ENCODE results near the gene LANCL1.
"Not testable (repeated sequence)": the region's sequence is repeated elsewhere in the genome, so short reads cannot be mapped to it uniquely, and the experiment has no call there.

LANCL1 gene

DNA sequence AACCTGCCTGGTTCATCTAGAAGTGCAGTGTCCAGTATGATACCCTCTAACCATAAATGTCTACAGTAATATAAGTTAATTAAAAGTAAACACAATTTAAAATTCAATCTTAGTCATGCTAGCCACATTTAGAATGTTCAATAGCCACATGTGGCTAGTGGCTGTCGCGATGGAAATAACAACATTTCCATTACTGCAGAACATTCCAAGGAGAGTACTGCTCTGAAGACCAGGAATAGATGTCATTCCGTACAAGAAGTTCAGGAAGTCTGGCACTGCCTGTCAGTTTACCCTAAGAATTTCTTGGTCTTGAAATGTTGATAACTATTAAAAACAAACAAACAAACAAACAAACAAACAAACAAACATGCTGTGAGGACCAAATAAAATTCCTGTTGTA lies 17.2 kb downstream of the LANCL1 start:
- DNase-seq (ENCODE audit: low read depth) = no peak

DNA sequence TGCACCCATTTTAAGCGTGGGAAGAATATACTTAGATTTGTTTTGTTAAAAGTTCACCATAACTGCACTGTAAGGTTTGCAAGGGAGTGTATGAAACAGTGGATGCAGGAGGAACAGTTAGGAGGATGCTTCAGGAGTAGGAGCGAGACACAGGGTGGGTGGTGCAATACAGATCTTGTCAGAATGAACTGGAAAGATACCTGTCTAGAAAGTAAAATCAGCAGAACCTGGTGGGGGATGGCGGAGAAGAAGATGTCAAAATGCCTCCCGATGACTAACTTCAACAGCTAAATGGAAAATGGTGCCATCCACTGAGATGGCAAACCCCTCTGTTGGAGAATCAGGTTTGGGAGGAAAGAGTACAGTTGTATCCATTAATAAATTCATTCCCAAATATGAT lies 18.2 kb downstream of the LANCL1 start:
- DNase-seq (ENCODE audit: low read depth) = no peak

DNA sequence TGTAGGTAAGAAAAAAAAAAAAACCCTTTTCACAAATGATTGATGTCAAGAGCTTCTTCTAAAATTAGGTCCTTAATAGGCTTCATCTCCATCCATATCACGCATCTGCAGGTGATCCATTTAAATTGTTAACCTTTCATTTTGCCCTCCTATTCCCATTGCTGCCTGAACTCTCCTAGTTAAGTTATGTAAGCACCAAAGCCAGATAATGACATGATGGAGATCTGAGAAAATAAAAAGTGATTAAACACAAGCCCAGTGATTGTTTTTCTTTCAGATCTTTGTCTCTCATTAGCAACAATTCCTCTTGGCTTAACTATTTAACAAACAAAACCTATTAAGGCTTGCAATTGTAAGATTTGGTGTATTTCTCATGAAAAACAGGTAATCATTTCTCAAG lies 20.0 kb downstream of the LANCL1 start:
- no peak for DNase-seq (ENCODE audit: low read depth)

DNA sequence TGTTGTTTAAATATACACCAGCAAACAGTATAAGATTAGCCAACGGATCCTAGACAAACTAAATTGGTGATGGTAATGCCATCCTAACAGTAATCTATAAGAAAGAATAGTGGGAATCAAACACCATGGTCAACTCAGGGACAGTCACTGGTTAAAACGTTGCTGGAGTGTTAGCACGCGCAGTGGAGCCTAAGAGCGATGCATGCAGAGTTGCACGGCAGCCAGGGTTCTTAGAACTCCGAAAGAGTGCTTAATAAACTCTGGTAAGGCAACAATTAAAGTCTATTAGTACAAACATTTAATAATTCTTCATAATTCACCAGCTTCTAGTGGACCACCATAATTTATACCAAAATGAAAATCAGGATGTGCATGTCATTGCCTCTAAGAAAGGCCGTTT lies 22.2 kb downstream of the LANCL1 start:
- no peak for DNase-seq (ENCODE audit: low read depth)

DNA sequence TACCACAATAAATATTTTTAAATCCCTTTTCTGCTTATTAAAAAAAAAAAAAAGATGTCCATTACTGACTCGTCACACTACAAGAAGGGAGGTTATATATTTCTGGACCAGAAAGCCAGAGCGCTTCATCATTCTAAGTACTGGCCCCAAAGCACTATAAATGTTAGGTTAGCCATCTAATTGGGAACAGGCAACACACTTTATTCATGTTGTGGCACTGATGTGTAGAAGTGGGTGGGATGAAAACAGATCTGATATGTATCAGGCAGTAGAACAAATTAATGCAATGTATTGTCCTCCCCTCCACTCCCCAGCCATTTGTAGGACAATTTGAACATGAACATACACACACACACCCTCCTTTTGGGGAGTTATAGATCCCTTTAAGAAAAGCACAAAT lies 24.4 kb downstream of the LANCL1 start:
- DNase-seq (ENCODE audit: low read depth) = no peak

DNA sequence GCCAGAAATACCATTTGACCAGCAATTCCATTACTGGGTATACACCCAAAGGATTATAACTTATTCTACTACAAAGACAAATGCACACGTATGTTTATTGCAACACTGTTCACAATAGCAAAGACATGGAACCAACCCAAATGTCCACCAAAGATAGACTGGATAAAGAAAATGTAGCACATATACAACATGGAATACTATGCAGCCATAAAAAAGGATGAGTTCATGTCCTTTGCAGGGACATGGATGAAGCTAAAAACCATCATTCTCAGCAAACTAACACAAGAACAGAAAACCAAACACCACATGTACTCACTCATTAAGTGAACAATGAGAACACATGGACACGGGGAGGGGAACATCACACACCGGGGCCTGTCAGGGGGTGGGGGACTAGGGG lies 25.6 kb downstream of the LANCL1 start:
- not testable (repeated sequence) for DNase-seq (ENCODE audit: low read depth)

DNA sequence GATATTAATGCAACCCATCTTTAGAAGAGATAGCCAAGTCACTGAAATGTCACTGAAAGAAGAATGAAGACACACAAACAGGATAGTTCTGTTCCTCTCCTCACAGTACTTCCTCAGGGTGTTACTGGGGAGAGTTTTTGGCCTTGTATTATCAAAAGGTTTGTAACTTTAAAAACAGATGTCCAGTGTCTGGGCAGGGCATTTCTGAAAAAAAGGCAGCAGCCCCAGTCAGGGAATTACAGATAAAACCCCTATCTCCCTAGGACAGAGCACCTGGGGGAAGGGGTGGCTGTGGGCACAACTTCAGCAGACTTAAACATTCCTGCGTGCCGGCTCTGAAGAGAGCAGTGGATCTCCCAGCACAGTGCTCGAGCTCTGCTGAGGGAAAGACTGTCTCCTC lies 30.8 kb downstream of the LANCL1 start:
- DNase-seq (ENCODE audit: low read depth) = no peak

DNA sequence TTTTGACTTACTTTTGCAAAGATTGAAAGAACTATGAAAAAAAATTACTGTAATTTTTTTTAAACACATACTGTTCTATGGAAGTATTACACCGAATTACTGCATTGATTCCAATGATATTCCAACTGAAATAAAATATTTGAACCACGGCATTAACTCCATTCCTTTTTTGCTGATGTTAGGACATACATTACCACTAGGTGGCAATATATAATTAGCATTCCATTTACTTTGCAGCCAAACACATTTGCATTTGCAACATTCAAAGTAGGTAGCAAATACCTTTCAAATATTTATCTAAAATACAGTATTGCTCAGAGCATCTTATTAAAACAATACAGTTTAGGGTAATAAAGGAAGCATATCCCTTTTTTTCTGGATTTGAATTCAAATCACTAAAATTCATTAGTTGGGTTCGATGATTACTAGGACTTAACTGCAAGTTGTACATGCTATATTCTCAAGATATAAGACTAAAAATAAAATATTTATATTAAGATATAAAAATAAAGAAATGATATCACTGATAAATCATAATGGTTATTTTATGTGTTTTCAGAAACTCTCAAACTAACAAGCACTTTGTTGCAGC lies 31.3 kb downstream of the LANCL1 start:
- no peak for DNase-seq (ENCODE audit: low read depth)

DNA sequence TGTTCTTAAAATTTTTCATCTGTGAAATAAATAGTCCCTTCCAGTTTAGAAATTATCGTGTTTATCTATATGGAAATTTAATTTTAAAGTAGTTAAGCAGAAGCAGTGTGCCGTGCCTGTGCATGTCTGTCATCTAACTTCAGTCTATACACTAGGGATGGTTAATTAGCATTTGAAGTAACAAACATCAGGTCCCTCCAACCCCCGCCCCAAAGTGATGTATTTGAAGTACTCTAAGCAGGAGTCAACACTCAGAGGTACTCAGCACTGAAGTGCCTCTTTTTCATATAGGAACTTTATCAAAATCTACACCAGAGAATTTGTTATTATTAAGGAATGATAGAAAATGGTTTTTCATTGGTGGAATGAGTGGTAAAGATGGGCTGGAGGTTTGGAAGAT lies 33.0 kb downstream of the LANCL1 start:
- DNase-seq (ENCODE audit: low read depth) = no peak

DNA sequence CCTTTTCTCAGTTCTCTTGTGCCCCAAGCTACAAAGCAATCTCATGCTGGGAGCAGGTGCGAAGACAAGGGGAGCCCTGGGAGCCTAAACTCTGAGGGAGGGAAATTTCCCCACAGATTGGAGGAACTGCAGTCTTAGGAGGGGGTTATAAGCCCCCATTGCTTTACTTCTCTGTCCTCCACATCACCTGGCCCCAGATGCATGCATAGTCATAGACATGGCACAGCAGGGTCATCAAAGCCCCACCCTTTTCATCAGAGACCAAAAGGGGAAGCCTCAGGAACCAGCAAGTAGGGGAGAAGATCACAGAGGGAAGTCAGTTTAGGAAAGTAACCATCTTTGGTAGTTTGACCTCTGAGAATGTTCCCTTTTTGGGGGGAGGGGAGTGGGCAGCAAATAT lies 33.7 kb downstream of the LANCL1 start:
- no peak for DNase-seq (ENCODE audit: low read depth)

DNA sequence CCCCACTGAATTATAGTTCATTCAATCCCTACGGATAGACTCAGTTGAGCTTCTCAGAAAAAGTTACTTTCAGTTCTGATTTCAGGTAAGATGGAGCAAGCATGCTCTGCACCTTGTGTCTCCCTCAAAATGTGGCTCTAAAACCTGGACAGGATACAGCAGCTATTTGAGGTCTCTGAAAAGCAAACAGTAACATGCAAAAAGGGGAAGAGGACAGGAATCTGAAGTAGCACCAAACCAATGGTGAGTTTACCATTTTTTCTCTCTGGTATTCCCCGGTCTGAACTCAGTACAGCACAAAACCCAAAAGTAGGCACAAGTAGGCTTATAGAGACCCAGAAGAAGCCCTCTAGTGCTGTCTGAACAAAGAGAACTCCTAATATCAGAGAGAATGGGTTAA lies 34.1 kb downstream of the LANCL1 start:
- no peak for DNase-seq (ENCODE audit: low read depth)

DNA sequence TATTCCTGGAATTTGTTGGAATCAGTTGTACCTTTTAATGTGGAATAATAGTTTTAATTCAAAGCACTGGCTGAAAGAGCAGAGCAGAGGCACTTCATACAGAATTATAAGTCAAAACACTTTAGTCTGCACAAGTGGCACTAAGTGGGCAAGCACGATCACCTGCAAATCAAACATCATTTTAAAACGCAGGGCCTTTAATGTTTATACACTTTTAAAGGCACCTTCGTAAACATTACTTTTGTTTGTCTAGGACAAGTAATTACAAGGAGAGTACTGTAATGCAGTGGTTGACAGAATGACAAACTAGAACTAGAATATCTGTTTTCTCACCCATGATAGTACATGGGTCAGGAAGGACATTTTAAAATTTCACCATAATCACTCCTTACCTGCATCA lies 36.4 kb downstream of the LANCL1 start:
- DNase-seq (ENCODE audit: low read depth) = no peak

DNA sequence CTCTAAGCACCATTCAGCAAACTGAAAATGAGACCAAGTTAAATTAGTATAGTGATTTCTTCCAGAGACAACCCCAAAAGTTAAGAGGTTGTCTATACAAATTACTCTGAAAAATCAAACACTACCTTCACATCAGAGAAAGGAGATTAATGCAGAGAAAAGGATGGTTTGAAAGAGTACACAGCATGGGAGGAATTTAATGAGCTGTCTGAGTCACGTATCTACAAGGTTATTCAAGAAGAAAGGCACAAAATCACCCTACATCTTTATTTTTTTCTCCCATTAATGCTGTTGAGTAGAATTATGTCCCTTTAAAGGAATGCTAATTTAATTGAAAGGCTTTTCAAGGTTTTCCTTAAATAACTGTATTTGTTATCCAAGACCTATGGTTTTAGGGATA lies 41.1 kb downstream of the LANCL1 start:
- DNase-seq (ENCODE audit: low read depth) = no peak

DNA sequence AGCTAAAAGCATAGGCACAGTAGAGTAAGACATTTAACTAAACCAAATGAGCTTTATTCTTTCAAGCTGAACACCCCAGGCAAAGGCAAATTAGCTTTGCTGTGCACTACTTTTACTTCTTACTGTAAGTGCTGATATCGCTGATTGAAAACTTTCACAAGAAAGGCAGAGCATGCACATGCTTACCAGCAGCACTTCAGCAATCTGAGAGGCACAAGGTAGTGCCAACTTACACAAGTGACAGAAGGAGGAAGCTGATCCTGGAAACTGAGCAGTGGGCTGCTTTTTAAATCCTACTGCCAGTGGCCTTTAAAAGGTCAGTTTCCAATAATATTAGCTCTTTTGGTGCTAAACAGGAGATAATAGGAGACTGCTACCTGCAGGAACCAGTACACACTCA lies 43.9 kb downstream of the LANCL1 start:
- no peak for DNase-seq (ENCODE audit: low read depth)

DNA sequence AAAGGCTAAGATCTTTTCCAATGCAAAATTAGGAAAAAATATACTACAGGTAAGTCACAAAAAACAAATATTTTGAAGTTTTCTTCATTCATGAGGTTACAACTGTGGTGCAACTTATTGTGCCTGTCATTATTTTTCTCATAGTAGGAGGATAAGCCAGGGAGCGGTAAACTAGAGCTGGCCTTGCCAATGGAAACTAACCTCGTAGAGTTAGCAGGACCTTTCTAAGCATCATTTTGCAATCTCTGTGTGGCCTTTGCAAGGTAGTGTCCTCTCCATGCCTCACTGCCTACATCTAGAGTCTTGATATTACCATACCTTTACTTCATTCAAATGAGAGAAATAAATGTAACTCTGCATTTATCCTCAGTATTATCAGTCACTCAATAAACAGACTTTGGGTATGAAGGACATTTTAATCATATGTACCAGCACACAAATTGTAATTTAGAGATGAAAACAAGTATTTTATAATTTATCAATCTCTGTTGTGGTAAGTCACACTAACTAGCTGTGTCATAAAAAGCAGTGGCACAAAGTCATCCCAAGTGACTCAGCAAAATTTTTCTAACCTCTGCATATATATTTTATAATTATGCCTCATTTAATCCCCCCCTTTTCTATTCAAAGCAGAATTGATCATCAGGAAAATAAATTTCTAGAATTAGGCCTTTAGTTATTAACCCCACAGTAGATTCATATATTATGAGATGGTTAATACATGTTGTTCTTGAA lies 47.0 kb downstream of the LANCL1 start:
- DNase-seq (ENCODE audit: low read depth) = no peak

DNA sequence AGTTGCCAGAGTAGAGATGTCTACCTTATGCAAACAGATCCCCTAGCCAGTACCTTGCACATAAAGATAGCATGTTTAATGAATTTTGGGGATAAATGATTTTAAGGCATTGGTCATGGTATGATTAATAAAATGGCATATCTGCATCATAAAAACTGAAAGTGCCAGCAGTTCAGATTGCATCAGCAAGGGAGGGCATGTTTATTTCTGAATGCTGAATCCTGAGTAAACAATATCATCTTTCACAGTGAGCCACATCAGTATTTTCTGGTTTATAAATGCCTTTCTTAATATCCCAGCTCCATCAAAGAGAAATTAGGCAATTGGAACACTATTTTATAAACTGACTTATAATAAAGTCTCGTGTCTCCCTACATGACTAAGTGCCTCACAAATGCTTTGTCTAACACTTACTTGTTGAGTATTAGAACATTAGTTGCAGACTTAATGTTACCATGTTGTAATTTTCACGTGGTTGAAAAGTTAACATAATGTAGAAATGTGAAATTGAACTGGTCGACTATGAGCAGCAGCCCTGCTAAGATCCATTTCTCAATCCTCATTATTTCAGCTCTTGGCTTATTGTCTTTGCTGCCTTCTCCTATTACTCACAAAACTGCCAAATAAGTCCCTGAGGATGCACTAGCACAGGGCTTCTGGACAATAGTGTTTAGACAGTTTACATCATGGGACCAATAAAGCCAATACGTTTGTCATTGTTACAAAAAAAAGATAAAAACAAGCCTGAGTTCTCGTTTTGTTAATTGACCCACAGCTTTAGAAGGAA lies 48.0 kb downstream of the LANCL1 start:
- no peak for DNase-seq (ENCODE audit: low read depth)

DNA sequence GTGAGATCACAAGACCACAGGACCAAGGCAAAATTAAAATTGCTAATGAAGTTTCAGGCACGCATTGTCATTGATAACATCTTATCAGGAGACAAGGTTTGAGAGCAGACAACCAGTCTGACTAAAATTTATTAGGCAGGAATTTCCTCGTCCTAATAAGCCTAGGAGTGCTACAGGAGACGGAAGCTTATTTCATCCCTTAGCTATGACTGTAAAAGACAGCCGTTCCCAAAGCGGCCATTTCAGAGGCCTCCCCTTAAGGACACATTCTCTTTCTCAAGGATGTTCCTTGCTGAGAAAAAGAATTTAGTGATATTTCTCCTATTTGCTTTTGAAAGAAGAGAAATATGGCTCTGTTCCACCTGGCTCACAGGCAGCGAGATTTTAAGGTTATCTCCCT lies 49.2 kb downstream of the LANCL1 start:
- DNase-seq (ENCODE audit: low read depth) = not testable (repeated sequence)

DNA sequence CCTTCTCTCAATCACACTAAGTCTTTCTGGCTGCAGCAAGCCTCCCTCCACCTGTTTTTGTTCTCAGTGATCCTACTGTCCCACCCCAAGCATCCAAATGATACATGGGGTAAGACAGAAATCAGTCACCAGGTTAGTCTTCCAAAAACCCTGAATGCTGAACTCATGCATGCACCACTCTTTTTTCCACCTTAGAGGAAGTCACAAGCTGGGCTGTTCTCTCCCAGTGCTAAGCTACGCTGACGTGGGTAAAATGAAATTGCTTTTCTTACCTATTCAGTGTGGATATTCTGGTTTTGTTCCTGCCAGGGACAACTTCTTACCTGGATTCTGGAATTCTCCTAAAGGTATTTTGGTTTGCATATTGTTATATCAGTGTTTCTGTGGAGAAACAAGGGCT lies 54.2 kb downstream of the LANCL1 start:
- DNase-seq (ENCODE audit: low read depth) = no peak

DNA sequence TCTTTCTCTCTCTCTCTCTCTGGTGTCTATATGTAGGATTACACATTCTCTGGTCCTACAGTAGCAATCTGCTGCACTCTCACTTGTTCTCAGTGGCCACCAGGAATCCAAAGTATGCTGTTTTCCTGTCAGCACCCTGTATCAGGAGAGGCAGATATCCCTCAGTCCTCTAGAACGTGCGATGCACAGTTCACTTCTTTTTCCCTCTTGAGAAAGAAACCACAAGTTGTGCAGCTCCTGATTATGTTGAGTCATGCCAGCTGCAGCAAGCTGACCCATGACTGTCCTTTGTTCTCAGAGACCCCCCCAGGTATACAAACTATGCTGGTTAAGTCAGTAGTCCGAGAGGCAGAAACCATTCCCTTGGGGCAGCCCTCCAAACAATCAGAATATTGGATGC lies 54.6 kb downstream of the LANCL1 start:
- no peak for DNase-seq (ENCODE audit: low read depth)

DNA sequence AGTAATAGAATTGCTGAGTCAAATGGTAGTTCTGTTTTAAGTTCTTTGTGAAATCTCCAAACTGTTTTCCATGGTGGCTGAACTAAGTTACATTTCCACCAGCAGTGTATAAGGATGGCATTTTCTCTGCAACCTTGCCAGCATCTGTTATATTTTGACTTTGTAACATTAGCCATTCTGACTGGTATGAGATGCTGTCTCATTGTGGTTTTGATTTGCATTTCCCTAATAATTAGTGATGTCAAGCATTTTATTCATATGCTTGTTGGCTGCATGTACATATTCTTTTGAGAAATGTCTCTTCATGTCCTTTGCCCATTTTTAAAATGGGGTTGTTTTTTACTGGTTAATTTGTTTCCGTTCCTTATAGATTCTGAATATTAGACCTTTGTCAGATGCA lies 63.9 kb downstream of the LANCL1 start:
- DNase-seq (ENCODE audit: low read depth) = no peak

DNA sequence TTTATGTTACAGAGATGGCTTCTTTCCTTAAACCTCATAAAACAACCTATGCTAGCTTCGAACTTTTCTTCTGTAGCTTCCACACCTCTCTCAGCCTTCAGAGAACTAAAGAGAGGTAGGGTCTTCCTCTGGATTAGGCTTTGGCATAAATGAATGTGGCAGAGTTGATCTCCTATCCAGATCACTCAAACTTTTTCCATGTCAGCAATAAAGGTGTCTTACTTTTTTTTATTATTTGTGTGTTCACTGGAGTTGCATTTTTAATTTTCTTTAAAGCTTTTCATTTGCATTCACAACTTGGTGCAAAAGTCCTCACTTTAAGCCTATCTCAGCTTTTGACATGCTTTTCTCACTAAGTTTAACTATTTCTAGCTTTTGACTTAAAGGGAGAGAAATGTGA lies 66.0 kb downstream of the LANCL1 start:
- DNase-seq (ENCODE audit: low read depth) = no peak

DNA sequence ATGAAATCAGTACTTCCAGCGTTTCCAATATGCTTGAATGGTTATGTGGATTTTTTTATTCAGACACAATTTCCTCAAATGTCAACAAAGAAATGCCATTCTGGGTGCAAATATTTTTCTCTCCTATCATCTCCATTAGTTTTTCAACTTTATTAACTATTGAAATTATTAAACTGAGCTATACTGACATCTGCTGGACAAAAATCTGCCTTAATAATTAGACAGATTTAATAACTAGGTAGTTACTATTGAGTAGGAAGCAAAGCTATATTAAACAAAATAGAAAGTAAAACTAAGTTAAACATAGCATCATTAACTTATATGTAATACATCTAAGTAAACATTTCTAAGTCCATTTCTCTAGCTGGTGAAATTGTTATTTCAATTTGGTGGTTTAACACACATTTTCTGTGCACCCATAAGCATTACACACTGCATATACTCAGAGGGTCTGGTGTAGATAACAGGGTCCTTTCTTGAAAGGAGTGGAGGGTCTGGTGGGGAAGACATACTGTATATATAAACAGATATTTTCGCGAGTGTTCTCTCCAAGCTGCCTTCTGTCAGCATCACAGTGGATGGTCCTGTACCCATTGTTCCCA lies 77.0 kb downstream of the LANCL1 start:
- DNase-seq (ENCODE audit: low read depth) = no peak

DNA sequence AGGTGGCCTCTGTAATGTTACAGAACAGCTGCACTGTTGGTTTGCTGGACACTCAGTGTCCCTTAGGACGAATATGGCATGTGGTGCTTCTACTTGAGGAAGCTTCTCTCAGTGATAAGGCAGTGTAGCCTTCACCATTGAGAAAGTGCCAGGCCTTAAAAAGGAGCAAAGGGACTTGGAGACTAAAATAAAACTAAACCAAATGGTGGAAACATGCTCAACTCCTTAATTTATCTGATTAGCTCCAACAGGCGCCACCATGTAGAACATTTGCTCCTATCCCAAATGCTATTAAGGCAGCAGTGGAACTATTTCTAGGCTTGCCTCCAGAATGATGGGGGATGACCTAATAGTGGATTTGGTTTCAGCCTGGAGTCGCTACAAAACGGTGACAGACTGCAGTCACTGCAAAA lies 84.1 kb downstream of the LANCL1 start:
- no peak for DNase-seq (ENCODE audit: low read depth)

Measured in activated T-cell treated with anti-CD3 and anti-CD28 coated beads for 24 hours (primary cell).